Upper lobe of left lung (tissue), 4 donors: ENCODE results near the gene ULK4.

Experiments
- CTCF ChIP-seq, 6 experiments: fragments of 450-650 bp in 4 of 6; fragments of 200-600 bp in 2 of 6; sonication (generic) in 2 of 6; IDR thresholded peaks; one replicate each; pipeline ENCODE4 v1.5.1; 2016 to 2019; ENCODE audit warnings: antibody characterized with exemption in 6 of 6
- POLR2A ChIP-seq, 4 donors: fragments of 450-650 bp; IDR thresholded peaks; one replicate each; pipeline ENCODE4 v1.5.1; 2016 to 2017; ENCODE audit warnings: antibody characterized with exemption in 4 of 4, mild to moderate bottlenecking in 2 of 4
- POLR2AphosphoS5 ChIP-seq, 2 donors: sonication (generic); formaldehyde crosslinking; IDR thresholded peaks; one replicate each; pipeline ENCODE4 v1.5.1; 2017; ENCODE audit warnings: antibody characterized with exemption in 2 of 2

GRCh38 chr3:41893977-41894376 is 67.9 kb downstream of the ULK4 start:
- TF ChIP-seq POLR2A (IDR thresholded peaks at IDR 0.05) (no peak), CTCF (IDR thresholded peaks at IDR 0.05) (peak in 5 of 6 experiments; percentile 35 to 48 (median 46)), POLR2AphosphoS5 (IDR thresholded peaks at IDR 0.05) (no peak)
